Breast epithelium (tissue), 3 donors: ENCODE measurements around the gene RELB.

Experiments used
- POLR2AphosphoS5 ChIP-seq, 3 donors: sonication (generic); formaldehyde crosslinking; IDR thresholded peaks; one replicate each; pipeline ENCODE4 v1.6.1; 2017; ENCODE audit warnings: antibody characterized with exemption in 3 of 3
- TF ChIP-seq, protein P1 (sequence below), 3 donors: fragments of 450-650 bp; IDR thresholded peaks; one replicate each; pipeline ENCODE4 v1.5.1; 2016 to 2017; ENCODE audit warnings: antibody characterized with exemption in 3 of 3, mild to moderate bottlenecking in 3 of 3, moderate library complexity in 3 of 3

DNA sequence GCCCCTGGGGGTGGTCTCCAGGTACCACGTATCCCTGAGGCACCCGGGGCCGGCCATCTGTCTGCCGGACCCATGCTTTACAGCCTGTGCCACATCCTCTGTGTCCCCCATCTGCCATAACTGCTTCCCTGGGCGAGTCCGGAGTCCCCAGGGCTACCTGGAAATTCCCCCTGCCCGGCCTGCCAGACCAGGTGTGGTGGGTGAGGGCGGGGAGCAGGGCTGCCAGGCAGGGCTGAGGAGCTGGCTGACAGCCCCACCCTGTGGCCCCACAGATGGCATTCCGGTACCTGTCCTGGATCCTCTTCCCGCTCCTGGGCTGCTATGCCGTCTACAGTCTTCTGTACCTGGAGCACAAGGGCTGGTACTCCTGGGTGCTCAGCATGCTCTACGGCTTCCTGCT lies 10.3 kb upstream of the RELB start:
- TF ChIP-seq, protein P1, sequence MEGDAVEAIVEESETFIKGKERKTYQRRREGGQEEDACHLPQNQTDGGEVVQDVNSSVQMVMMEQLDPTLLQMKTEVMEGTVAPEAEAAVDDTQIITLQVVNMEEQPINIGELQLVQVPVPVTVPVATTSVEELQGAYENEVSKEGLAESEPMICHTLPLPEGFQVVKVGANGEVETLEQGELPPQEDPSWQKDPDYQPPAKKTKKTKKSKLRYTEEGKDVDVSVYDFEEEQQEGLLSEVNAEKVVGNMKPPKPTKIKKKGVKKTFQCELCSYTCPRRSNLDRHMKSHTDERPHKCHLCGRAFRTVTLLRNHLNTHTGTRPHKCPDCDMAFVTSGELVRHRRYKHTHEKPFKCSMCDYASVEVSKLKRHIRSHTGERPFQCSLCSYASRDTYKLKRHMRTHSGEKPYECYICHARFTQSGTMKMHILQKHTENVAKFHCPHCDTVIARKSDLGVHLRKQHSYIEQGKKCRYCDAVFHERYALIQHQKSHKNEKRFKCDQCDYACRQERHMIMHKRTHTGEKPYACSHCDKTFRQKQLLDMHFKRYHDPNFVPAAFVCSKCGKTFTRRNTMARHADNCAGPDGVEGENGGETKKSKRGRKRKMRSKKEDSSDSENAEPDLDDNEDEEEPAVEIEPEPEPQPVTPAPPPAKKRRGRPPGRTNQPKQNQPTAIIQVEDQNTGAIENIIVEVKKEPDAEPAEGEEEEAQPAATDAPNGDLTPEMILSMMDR (IDR thresholded peaks at IDR 0.05): no peak
- TF ChIP-seq POLR2AphosphoS5 (IDR thresholded peaks at IDR 0.05): no peak
